NCI-H460 (cell line): Measurements from ENCODE around the gene RABGGTA. TPM values are rescaled to one million over a fixed set of nuclear protein-coding genes. Genes with fewer than 3 reads are reported as not detected.
"Not testable (repeated sequence)": the region's sequence is repeated elsewhere in the genome, so short reads cannot be mapped to it uniquely, and the experiment has no call there.

Experiments
- DNase-seq: peaks from one replicate; pipeline ENCODE4 v3.0.0-alpha.2; 2016; ENCODE audit warnings: low read depth; ENCODE audit errors: extremely low read depth
- total RNA-seq: library from RNA; depleted of rRNA; stranded (reverse); fragments of >200 nt; shearing (Covaris generic); gene quantifications from 2 replicates; pipeline ENCODE4 v1.2.3, GENCODE V29; 2014

Gene RABGGTA
- total RNA-seq, 1 experiment from 2014 or later = 34.2 TPM

DNA sequence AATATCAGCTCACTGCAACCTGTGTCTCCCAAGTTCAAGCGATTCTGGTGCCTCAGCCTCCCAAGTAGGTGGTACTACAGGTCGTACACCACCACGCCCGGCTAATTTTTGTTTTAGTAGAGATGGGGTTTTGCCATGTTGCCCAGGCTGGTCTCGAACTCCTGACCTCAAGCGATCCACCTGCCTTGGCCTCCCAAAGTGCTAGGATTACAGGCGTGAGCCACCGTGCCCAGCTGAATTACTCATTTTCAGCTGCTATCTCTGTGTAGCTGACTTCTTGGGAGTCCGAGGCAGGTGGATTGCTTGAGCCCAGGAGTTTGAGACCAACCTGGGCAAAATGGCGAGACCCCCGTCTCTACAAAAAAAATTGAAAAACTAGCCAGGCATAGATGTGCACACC lies 26.0 kb downstream of the RABGGTA start:
- DNase-seq = not testable (repeated sequence)

DNA sequence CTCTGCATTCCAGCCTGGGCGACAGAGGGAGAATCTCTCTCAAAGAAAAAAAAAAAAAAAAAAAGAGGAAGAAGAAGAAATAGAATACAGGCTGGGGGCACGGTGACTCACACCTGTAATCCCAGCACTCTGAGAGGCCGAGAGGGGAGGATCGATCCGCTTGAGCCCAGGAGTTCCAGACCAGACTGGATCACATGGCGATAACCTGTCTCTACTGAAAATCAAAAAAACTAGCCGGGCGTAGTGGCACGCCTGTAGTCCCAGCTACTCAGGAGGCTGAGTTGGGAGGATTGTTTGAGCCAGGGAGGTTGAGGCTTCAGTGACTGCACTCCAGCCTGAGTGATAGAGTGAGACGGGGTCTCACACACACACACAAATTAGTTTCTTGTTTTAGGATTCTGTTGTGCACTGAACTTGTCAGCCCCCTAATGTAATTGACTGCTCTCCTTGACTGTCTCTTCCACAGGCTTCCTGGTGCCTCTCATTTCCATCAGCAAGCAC lies 28.0 kb downstream of the RABGGTA start:
- no peak for DNase-seq

DNA sequence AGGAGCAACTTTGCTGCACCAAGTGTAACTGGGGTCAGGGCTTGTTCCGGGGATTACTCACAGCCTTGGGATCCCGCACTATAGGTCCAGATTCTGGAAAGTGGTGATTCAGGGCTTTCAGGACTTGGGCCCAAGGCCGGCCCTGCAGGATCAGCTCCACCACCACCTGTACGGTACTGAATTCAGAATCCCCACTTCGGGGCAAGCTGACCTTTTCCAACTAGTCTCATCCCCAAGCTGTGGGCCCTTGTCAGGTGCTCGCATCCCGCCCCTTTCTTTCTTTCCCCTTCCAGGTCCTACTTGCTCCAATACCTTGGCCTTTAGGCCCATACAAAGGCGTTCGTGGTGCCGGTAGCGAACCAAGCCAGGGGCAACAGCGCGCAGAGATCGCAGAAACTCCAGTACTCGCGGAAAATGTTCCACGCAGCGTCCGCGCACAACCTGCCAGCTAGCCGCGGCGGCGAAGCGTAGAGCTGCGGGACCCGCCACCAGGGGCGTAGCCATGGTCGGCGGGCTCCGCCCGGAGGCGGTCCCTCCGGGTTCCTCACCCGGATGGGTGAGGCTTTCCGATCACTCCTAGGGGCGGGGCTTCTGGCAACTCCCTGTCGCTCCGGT lies 29.5 kb downstream of the RABGGTA start:
- peak; percentile 90 for DNase-seq

DNA sequence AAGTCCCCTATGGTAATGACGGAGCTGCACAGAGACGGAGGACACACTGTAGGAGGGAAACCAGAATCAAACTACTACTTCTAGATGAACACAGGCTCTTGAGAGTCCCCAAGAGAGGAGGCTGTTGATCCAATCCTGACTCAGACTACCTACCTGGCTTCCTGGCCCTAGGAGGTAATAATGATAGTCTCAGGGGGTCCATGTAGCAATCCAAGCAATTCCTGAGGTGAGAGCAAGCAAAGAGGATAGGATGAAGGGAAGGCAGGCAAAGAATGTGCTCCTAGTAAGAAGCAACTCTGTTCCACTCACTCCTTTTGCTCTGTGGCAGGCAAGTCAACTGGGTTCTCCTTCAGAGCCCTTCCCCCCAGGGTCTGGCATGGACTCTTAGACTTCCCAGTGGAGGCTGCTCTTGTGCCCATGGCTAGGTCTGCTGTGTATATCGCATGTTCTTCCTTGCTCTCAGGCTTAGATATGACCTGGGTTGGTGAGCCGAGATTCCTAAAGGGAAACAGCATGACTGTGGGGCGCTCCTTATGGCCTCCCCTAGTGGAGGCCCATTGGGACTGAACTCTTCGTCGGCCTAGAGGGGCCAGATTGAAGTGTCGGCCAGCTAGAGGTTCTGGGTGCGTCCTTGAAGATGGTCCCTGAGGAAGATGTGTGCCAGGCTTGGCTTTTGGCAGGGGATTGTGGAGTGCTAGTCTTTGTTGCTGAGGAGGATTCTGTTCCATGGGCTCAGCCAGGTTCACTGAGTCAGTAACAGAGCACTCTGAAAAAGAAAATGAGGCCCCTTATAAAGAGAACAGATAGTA lies 31.1 kb downstream of the RABGGTA start:
- no peak for DNase-seq

DNA sequence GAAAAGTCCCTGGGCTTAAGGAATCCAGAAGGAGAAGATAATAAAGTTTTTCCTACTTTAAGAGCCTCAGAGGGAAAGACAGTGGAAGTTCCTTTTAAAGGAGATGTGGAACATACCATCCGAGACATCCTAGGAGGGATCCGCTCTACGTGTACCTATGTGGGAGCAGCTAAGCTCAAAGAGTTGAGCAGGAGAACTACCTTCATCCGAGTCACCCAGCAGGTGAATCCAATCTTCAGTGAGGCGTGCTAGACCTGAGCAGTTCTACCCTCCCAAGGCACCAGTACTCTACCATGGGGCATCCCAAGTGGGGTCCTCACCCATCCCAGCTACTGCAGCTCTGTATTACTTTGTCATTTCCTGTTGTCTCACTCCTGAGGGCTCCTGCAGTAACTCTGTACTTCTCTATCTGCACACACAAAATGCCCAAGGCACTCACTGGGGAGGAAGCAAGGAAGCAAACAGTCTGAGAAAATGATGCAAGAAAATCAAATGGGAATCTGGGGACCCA lies 32.8 kb downstream of the RABGGTA start:
- no peak for DNase-seq

DNA sequence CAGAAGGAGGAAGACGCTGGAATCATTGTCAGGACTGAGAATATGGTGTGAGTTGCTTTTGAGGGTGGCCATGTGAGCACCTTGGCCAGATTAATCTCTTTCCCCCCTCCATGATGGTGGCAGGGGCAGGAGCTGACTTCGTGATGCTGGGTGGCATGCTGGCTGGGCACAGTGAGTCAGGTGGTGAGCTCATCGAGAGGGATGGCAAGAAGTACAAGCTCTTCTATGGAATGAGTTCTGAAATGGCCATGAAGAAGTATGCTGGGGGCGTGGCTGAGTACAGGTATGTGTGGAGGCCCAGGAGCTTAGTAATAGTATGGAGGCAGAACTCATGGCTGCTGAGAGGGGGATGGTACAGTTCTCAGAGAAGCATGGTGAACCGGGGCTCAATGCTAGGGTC lies 33.3 kb downstream of the RABGGTA start:
- no peak for DNase-seq

DNA sequence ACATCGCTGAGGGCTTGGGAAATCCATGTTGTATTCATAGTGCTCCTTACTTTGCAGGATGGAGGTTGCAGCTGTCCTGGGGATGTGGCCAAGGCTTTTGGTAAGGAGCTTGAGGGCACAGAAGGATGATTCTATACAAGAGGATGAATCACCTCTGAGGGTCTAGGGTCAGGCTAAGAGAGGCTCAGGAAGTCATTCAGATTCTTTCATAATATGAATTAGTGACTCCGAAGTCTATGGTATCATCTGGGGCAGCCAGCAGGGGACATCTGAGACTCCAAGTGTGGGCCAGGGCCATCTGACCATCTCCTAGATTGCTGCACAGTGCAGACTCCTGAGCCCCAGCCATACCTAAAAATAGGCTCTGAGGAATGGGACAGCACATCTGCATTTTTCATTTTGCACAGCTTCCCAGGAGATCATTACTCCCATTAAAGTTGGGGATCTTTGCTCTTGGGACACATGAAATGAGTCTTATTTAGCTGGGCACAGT lies 33.9 kb downstream of the RABGGTA start:
- DNase-seq = no peak

DNA sequence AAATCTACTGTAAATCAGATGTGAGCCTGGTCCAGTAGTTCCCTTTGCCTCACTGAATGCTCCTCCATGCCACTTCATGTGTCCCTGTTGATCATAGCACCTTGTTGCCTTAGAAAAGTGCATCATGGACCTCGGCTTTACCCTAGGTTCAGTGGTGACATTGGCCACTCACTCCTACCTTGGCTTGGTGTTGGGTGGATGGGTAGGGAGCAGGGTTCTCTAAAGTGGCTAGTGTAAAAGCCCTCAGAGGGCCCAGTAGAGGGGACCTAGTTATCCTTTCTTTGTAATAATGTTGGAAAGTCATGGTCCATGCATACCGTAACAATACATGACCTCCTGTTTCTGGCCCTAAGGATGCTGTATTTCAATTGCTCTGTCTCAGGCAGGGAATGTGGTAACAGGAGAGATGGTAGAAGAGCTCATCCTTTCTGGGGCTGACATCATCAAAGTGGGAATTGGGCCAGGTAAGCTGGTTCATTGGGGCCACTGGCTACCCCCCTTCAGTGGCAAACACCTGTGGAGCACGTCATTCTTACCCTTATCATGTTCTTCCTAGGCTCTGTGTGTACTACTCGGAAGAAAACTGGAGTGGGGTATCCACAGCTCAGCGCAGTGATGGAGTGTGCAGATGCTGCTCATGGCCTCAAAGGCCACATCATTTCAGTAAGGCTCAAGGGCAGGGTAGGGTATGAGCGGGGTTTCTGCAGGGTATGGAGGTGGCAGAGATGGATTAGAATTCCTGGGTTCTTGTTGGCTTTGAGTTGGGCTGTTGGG lies 34.5 kb downstream of the RABGGTA start:
- DNase-seq = no peak

DNA sequence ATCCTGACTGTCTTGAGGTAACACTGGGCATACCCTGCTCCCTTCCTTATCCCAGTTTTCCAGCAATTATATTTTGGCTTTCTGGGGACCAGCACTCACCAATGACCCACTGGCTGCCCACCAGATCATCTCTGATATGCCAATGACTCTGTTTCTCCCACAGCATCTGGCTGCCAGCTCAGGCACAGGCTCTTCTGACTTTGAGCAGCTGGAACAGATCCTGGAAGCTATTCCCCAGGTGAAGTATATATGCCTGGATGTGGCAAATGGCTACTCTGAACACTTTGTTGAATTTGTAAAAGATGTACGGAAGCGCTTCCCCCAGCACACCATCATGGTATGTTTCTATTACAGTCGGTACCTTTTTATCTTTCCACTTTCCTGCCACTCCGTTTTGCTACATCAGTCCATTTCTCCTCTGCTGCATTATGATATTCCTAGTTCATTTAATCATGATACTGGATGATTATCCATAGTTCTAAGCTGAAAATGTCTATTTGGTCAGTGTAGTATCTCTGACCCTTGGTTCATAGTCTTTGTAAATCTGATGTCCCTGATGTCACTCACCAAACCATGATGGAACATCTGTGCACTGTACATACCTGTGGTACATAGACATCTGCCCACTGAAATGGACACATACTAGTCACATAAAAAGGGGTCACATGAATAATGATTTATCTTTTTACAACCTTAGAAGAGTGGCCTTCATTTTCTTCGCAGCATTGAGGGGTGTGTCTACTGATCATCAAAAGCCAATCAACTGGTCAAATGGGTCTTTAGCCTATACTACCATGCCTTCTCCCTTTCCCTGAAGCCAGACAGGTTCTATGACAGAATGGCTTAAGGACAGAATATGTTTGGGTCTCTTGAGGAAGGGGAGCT lies 35.4 kb downstream of the RABGGTA start:
- no peak for DNase-seq

DNA sequence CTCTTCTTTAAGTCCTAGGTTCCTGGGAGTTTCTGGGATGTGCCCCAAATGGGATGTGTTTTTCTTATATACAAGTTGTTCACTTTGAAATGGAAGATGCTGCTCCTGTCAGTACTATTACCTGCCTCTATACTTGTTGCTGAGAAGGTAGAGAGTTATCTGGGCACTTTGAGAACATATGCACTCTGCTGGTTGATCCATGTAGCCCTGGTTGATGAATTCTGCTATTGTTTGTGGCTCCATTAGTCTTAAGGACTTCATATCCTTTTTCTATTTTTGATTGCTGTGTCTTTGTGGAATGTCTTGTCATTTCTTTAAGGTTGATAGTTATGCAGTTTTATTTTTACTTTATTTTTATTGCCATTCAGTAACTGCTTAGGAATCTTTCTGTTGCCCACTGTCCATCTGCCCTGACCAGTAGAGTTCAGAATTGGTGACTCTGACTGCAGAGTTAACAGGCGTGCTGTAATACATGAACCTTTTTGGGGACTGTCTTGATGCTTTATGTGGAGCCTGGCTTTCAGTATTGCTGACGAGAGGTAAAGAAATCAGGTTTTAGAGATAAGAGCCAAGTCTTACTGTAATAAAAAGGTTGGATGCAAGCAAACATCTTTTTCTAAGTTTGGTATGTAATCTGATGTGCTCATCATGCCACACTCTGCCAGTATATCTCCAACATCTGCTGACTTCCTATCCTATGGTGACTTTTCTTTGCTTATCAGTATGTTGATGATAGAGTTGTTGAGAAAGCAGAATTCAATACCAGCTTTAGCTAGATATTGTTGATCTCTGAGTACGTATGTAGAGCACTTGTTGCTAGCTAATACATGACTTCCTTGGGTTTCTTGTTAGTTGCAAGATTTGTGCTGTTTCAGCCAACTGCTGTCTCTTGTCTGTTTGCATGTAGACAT lies 37.0 kb downstream of the RABGGTA start:
- DNase-seq = no peak

DNA sequence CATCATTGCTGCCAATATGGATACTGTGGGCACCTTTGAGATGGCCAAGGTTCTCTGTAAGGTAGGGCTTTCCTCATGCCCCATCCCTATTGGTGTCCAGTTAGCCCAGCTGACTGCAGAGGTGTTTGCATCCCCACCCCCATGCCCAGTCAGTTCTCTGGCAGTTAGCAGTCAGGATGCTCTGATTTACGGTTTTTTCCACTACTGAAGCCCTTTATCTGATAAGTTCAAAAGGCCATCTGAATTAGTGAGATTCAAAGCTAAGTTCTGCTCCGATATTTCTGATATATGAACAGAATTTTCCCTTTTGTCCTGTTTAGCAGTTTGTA lies 37.9 kb downstream of the RABGGTA start:
- DNase-seq = no peak

DNA sequence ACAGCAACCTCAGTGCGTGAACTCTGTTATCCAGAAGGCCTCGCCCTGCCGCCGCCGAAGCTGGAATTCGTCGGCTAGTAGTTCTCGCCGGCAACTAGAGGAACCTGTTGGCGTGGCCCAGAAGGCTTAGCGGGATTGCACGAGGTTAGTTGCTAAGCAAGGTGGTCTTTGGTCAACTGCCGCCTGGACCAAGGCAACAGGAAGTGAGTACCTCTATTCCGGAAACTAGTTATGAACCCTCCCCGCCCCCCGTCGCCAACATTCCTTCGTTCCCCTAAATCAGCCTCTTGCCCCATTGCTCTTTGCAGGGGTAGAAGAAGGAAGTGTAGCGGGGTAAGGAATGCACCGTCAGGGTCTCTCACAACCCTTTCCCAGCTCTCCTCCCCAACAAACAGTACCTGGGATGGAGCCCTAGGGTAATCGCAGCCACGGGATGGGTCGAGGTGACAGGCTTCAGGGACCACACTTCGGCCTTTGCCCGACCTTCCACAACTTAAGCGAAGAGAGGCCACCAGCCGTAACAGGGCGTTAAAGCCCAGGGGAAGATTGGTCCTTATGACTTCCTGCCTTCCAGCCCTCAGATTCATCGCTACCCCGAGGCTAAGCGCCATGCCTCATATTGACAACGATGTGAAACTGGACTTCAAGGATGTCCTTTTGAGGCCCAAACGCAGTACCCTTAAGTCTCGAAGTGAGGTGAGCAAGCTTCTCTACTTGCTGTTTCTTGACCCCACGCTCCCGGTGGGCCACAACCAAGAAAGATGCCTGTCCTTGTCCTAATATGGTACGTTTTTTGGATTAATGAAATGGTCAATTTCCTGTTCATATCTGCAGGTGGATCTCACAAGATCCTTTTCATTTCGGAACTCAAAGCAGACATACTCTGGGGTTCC lies 38.5 kb downstream of the RABGGTA start, which contains the start of gene GMPR2:
GMPR2 (plus strand) TSS at position 285 of the 893 bp plus-strand sequence; CDS start at position 610, 325 bp downstream.
- DNase-seq = no peak

DNA sequence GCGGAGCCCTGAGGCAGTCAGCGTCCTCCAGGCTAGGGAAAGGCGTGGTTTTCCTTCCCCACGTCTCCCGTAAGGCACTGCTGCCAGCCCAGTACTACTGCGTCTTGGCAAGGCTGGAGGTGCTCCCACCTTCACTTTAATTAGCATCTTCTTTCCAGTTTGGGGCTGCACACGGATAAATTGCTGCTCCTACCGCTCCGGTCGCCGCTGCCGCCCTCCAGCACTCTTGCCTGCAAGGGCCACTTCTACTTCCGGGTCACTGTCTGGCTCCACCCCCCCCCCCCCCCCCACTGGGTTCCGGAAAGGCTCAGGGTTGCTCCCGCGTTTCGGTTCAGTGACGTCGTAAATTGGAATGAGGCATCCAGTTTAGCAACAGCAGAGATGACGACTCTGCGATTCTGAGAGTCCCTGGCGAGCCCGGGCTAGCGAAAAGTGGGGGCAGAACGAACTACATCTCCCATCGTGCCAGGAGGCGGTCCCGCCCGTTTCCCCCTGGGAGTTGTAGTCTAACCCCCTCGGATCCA lies 39.2 kb downstream of the RABGGTA start, which contains the start of gene NEDD8:
NEDD8 (minus strand) TSS at position 247 of the 524 bp plus-strand sequence; CDS start at position 147, 100 bp downstream.
- peak; percentile 96 for DNase-seq

DNA sequence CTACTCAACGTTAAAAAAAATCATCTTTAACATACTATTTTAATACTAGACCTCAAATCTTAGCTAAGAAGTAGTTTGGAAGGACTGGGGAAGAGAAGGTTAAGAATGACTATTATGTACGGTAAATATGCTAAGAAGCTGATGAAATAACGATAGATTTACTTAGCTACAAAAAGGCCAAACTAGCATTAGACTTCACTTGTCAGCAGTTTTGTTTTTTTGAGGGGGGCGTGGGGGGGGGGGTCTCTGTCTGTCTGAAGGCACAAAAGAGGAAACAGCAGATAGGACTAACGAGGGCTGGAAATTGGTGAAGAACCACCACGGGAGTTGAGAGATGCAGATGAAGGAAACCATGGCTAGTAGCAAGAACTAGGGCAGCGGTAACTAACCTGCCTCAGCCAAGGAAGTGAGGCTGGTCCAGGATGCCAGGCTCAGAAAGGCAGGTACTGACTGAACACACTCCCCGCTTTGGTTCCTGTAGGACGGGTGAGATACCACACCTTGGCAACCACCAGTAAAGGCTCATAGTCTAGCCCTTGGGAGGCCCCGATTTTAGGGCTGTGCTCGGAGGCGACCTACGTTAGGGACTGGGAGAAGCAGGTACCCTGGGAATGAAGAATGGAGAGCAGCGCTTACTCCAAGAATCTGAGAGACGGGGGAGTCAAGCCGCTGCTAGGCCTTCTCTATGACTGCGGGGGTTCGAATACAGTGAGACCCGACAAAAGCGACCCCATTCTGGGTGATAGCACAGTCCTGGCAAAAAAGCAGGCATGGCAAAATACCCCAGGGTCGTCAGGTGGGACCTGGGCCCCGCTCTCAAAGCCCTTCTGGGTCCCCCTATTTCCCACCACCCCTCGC lies 39.9 kb downstream of the RABGGTA start:
- no peak for DNase-seq

DNA sequence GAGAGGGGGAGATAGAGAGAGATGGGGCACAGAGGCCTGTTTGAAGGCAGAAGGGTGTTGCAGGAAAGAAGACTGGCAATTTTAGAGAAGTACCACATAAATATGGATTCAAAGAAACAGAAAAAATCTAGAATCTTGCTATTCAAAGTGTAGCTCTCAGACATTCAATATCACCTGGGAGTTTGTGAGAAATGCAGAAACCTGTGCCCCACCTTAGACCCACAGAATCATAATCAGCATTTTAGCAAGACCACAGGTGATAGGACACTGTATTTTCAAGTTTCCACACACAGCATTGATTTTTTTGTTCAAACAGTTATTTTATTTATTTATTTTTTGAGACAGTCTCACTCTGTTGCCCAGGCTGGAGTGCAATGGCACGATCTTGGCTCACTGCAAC lies 42.5 kb downstream of the RABGGTA start:
- no peak for DNase-seq

DNA sequence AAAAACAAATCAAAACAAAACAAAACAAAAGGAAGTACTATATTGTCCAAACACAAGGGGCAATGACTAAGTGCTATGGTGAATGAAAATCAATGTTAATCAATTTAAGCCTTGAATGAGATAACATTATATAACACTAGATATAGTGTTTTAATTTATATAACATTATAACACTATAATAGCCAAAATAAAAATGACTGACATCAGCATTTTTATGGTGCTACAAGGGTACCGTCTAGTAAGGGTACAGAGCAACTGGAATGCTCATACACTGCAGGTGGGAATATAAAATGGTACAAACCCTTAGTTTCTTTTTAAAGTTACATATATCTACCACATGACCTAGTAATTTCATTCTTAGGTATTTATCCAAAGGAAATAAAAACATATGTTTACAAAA lies 44.9 kb downstream of the RABGGTA start:
- no peak for DNase-seq
